Stimulated activated naive CD4-positive, alpha-beta T cell treated with Interleukin-2 at 50 U/mL for 16 hours (primary cell): Measurements from ENCODE around the gene NOP16.
"Not testable (repeated sequence)": the region's sequence is repeated elsewhere in the genome, so short reads cannot be mapped to it uniquely, and the experiment has no call there.

Source experiments
- DNase-seq: peaks from one replicate; lab custom pipeline; 2025; lab: John Stamatoyannopoulos, UW

Gene NOP16

GRCh38 chr5:176409765-176410164, 21.4 kb upstream of the NOP16 start:
- DNase-seq: no peak

- DNase-seq: no peak
These were observed 20.2 kb upstream of the NOP16 start for GRCh38 chr5:176408590-176408989.

GRCh38 chr5:176408252-176408573, 19.8 kb upstream of the NOP16 start:
- not testable (repeated sequence) for DNase-seq

GRCh38 chr5:176407456-176408251, 19.3 kb upstream of the NOP16 start:
- DNase-seq: no peak

GRCh38 chr5:176406436-176407052, 18.1 kb upstream of the NOP16 start:
- no peak for DNase-seq

GRCh38 chr5:176405656-176406435, 17.4 kb upstream of the NOP16 start:
- no peak for DNase-seq

GRCh38 chr5:176401281-176402205, 13.1 kb upstream of the NOP16 start:
- no peak for DNase-seq

GRCh38 chr5:176400382-176401156, 12.2 kb upstream of the NOP16 start:
- DNase-seq: no peak

GRCh38 chr5:176397736-176398420, 9.5 kb upstream of the NOP16 start:
- no peak for DNase-seq

- no peak for DNase-seq
These were observed 7.9 kb upstream of the NOP16 start for GRCh38 chr5:176396330-176396729.

- no peak for DNase-seq
These were observed 6.7 kb upstream of the NOP16 start for GRCh38 chr5:176394881-176395675.

- DNase-seq: no peak
These were observed 5.7 kb upstream of the NOP16 start for GRCh38 chr5:176394096-176394495.

GRCh38 chr5:176392526-176392925, 4.1 kb upstream of the NOP16 start:
- no peak for DNase-seq

GRCh38 chr5:176391999-176392398, 3.6 kb upstream of the NOP16 start:
- no peak for DNase-seq

GRCh38 chr5:176391479-176391878, 3.1 kb upstream of the NOP16 start:
- no peak for DNase-seq

- peak; percentile 82 for DNase-seq
These were observed 1.0 kb upstream of the NOP16 start for GRCh38 chr5:176389135-176390123.

GRCh38 chr5:176388003-176388443, 375 bp downstream of the NOP16 start:
- DNase-seq: no peak

- DNase-seq: no peak
These were observed 943 bp downstream of the NOP16 start for GRCh38 chr5:176387384-176387925.
